WTC11 (cell line): ENCODE data around the gene HACD3. TPM values are rescaled to one million over a fixed set of nuclear protein-coding genes. Genes with fewer than 3 reads are reported as not detected.

Experiments
- ATAC-seq: fragments of 200-7000 bp; cut with Tn5 transposase; 2 replicates; pipeline ENCODE4 v1.10.0; 2021; ENCODE audit warnings: mild to moderate bottlenecking, moderate library complexity
- CTCF ChIA-PET: fragments of 300-600 bp; sonication (Branson Sonifier 250); formaldehyde crosslinking; loops from one replicate; lab custom pipeline; 2021; ENCODE audit warnings: antibody characterized with exemption; lab: Charles Lee
- POLR2A ChIA-PET: fragments of 350-600 bp; sonication (Branson Sonifier 250); formaldehyde crosslinking; loops from one replicate; lab custom pipeline; 2021; ENCODE audit warnings: antibody characterized with exemption; lab: Charles Lee
- DNase-seq: peaks from one replicate; pipeline ENCODE4 v3.0.0; 2021; ENCODE audit warnings: low spot score
- H3K27ac Mint-ChIP-seq: 2 replicates; pipeline ENCODE4 v1.8.0; 2021; ENCODE audit warnings: mixed read lengths
- H3K27me3 Mint-ChIP-seq: 2 replicates; pipeline ENCODE4 v1.8.0; 2021; ENCODE audit warnings: low read depth, mild to moderate bottlenecking, moderate library complexity, mixed read lengths
- H3K36me3 Mint-ChIP-seq: 2 replicates; pipeline ENCODE4 v1.8.0; 2021; ENCODE audit warnings: mixed read lengths
- H3K4me1 Mint-ChIP-seq: 2 replicates; pipeline ENCODE4 v1.8.0; 2022; ENCODE audit warnings: mixed read lengths
- H3K4me3 Mint-ChIP-seq: 2 replicates; pipeline ENCODE4 v1.8.0; 2021; ENCODE audit warnings: mild to moderate bottlenecking, moderate library complexity, mixed read lengths
- H3K9me3 Mint-ChIP-seq: 2 replicates; pipeline ENCODE4 v1.8.0; 2021; ENCODE audit warnings: mixed read lengths
- AR ChIP-seq: fragments of 250-450 bp; sonication (Bioruptor Pico); IDR thresholded peaks from 2 replicates; pipeline ENCODE4 v1.9.0; 2021; ENCODE audit warnings: mild to moderate bottlenecking
- CBFB ChIP-seq: sonication (generic); formaldehyde crosslinking; IDR thresholded peaks from 2 replicates; pipeline ENCODE4 v1.8.1; 2022; ENCODE audit warnings: mild to moderate bottlenecking, low read depth, missing genetic modification reagents
- EMX1 ChIP-seq: fragments of 250-450 bp; sonication (Bioruptor Pico); IDR thresholded peaks from 2 replicates; pipeline ENCODE4 v1.8.0; 2021; ENCODE audit warnings: mild to moderate bottlenecking
- FOXP4 ChIP-seq: sonication (generic); formaldehyde crosslinking; IDR thresholded peaks from 2 replicates; pipeline ENCODE4 v1.8.0; 2022; ENCODE audit warnings: mild to moderate bottlenecking, missing genetic modification reagents
- GABPB1 ChIP-seq: sonication (generic); formaldehyde crosslinking; IDR thresholded peaks from 2 replicates; pipeline ENCODE4 v1.8.1; 2023; ENCODE audit warnings: mild to moderate bottlenecking, missing genetic modification reagents
- JUN ChIP-seq: sonication (generic); formaldehyde crosslinking; IDR thresholded peaks from 2 replicates; pipeline ENCODE4 v1.8.0; 2023; ENCODE audit warnings: mild to moderate bottlenecking, missing genetic modification reagents
- NR1H2 ChIP-seq: sonication (generic); formaldehyde crosslinking; IDR thresholded peaks from 2 replicates; pipeline ENCODE4 v1.9.0; 2021; ENCODE audit warnings: mild to moderate bottlenecking, moderate library complexity, missing genetic modification reagents
- PREB ChIP-seq: sonication (generic); formaldehyde crosslinking; IDR thresholded peaks from 2 replicates; pipeline ENCODE4 v1.8.1; 2022; ENCODE audit warnings: mild to moderate bottlenecking, missing genetic modification reagents, moderate library complexity, borderline replicate concordance
- TCF7 ChIP-seq: sonication (generic); formaldehyde crosslinking; IDR thresholded peaks from 2 replicates; pipeline ENCODE4 v1.8.0; 2022; ENCODE audit warnings: mild to moderate bottlenecking, low read depth, missing genetic modification reagents, moderate library complexity
- ZBTB21 ChIP-seq: sonication (generic); formaldehyde crosslinking; IDR thresholded peaks from 2 replicates; pipeline ENCODE4 v1.8.1; 2023; ENCODE audit warnings: mild to moderate bottlenecking, missing genetic modification reagents, borderline replicate concordance
- ZNF396 ChIP-seq: fragments of 250-450 bp; sonication (Bioruptor Pico); IDR thresholded peaks from 2 replicates; pipeline ENCODE4 v1.8.0; 2021; ENCODE audit warnings: mild to moderate bottlenecking, moderate library complexity, borderline replicate concordance
- total RNA-seq: library from RNA; stranded (reverse); gene quantifications from 3 replicates; pipeline ENCODE4 v1.2.3, GENCODE V29; 2021
- TF ChIP-seq, protein P1 (sequence below): fragments of 250-450 bp; sonication (Bioruptor Pico); IDR thresholded peaks from 2 replicates; pipeline ENCODE4 v1.9.0; 2021; ENCODE audit warnings: mild to moderate bottlenecking
- TF ChIP-seq, protein P2 (sequence below): fragments of 250-450 bp; sonication (Bioruptor Pico); IDR thresholded peaks from 2 replicates; pipeline ENCODE4 v1.9.0; 2021; ENCODE audit warnings: mild to moderate bottlenecking, borderline replicate concordance
- TF ChIP-seq, protein P3 (sequence below): sonication (generic); formaldehyde crosslinking; IDR thresholded peaks from 2 replicates; pipeline ENCODE4 v1.8.0; 2022; ENCODE audit warnings: mild to moderate bottlenecking, missing genetic modification reagents
- TF ChIP-seq, protein P4 (sequence below): fragments of 250-450 bp; sonication (Bioruptor Pico); IDR thresholded peaks from 2 replicates; pipeline ENCODE4 v1.9.0; 2021; ENCODE audit warnings: moderate library complexity, mild to moderate bottlenecking, inconsistent platforms, borderline replicate concordance

Gene HACD3
- total RNA-seq, 1 experiment from 2014 or later = 95.9 TPM

DNA sequence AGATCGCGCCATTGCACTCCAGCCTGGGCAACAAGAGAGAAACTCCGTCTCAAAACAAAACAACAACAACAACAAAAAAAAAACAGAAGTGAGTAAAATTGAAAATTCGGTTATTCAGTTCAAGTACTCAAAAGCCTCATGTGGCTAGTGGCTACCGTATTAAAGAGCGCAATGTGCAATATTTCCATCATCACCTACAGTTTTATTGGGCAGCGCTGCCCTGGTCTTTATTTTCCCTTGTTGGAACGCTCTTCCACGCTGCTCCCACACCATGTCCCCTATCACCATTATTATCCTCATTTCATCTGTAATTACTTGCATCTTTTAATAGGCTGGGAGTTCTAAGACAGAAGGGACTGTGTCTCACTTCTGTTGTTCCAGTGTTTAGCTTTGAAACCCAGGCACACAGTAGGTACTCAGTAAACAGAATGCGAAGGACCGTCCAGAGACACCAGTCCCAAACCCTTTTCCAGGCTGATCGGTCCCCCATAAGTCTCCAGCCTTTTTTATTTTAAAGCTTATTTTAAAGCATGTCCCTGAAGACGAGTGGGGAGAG is 423 bp upstream of the HACD3 start:
- TF ChIP-seq, protein P1, sequence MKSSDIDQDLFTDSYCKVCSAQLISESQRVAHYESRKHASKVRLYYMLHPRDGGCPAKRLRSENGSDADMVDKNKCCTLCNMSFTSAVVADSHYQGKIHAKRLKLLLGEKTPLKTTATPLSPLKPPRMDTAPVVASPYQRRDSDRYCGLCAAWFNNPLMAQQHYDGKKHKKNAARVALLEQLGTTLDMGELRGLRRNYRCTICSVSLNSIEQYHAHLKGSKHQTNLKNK (CRISPR knock-in tag) = no peak
- TF ChIP-seq ZNF396 (CRISPR knock-in tag) = no peak
- TF ChIP-seq NR1H2 (CRISPR knock-in tag) = no peak
- no peak for TF ChIP-seq CBFB (CRISPR knock-in tag)
- TF ChIP-seq TCF7 = no peak
- no peak for TF ChIP-seq AR (CRISPR knock-in tag)
- TF ChIP-seq, protein P2, sequence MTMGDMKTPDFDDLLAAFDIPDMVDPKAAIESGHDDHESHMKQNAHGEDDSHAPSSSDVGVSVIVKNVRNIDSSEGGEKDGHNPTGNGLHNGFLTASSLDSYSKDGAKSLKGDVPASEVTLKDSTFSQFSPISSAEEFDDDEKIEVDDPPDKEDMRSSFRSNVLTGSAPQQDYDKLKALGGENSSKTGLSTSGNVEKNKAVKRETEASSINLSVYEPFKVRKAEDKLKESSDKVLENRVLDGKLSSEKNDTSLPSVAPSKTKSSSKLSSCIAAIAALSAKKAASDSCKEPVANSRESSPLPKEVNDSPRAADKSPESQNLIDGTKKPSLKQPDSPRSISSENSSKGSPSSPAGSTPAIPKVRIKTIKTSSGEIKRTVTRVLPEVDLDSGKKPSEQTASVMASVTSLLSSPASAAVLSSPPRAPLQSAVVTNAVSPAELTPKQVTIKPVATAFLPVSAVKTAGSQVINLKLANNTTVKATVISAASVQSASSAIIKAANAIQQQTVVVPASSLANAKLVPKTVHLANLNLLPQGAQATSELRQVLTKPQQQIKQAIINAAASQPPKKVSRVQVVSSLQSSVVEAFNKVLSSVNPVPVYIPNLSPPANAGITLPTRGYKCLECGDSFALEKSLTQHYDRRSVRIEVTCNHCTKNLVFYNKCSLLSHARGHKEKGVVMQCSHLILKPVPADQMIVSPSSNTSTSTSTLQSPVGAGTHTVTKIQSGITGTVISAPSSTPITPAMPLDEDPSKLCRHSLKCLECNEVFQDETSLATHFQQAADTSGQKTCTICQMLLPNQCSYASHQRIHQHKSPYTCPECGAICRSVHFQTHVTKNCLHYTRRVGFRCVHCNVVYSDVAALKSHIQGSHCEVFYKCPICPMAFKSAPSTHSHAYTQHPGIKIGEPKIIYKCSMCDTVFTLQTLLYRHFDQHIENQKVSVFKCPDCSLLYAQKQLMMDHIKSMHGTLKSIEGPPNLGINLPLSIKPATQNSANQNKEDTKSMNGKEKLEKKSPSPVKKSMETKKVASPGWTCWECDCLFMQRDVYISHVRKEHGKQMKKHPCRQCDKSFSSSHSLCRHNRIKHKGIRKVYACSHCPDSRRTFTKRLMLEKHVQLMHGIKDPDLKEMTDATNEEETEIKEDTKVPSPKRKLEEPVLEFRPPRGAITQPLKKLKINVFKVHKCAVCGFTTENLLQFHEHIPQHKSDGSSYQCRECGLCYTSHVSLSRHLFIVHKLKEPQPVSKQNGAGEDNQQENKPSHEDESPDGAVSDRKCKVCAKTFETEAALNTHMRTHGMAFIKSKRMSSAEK (CRISPR knock-in tag) = no peak
- TF ChIP-seq, protein P3, sequence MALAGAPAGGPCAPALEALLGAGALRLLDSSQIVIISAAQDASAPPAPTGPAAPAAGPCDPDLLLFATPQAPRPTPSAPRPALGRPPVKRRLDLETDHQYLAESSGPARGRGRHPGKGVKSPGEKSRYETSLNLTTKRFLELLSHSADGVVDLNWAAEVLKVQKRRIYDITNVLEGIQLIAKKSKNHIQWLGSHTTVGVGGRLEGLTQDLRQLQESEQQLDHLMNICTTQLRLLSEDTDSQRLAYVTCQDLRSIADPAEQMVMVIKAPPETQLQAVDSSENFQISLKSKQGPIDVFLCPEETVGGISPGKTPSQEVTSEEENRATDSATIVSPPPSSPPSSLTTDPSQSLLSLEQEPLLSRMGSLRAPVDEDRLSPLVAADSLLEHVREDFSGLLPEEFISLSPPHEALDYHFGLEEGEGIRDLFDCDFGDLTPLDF = no peak
- no peak for TF ChIP-seq EMX1
- no peak for TF ChIP-seq ZBTB21 (CRISPR knock-in tag)
- no peak for TF ChIP-seq FOXP4 (CRISPR knock-in tag)
- TF ChIP-seq GABPB1 (CRISPR knock-in tag) = no peak
- TF ChIP-seq, protein P4, sequence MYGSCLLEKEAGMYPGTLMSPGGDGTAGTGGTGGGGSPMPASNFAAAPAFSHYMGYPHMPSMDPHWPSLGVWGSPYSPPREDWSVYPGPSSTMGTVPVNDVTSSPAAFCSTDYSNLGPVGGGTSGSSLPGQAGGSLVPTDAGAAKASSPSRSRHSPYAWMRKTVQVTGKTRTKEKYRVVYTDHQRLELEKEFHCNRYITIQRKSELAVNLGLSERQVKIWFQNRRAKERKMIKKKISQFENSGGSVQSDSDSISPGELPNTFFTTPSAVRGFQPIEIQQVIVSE (CRISPR knock-in tag) = no peak
- no peak for TF ChIP-seq PREB
- TF ChIP-seq JUN (CRISPR knock-in tag) = no peak
- TF ChIP-seq, all 79 proteins: peak for 0
- peaks cover 39% of the 10 kb centered on the region for H3K4me1 Mint-ChIP-seq
- no peaks in the 10 kb centered on the region for H3K9me3 Mint-ChIP-seq
- ChIA-PET CTCF (interaction anchor here (1.1 to 1.8 kb wide), 2 partner anchors 82 to 145 kb away, joined by 3 to 8 read pairs; partner anchors contain the start of gene INTS14), POLR2A (interaction anchor here (0.6 kb wide), 1 partner anchor 9 kb away, joined by 6 read pairs; no protein-coding TSS in a partner anchor)
- DNase-seq (no peak), ATAC-seq (peak; percentile 2)
- peak overlapping the region; percentile 61; the same call in 1 of the 2 replicates for H3K27ac Mint-ChIP-seq
- H3K27me3 Mint-ChIP-seq = no peaks in the 10 kb centered on the region
- H3K36me3 Mint-ChIP-seq = peaks cover 3% of the 10 kb centered on the region; the same call in 1 of the 2 replicates
- H3K4me3 Mint-ChIP-seq = peak overlapping the region; percentile 66
